Tibial artery (tissue), 4 donors: Measurements from ENCODE around the gene ZNF830.

Experiments
- DNase-seq, 2 donors: peaks; one replicate each; pipeline ENCODE4 v3.0.0-alpha.2; 2019
- H3K27ac ChIP-seq, 2 donors: fragments of 200-600 bp; sonication (generic) in 1 of 2; 1 replicate in 1 of 2; 2 replicates in 1 of 2; pipeline ENCODE4 v1.5.1; 2018 to 2019; ENCODE audit warnings: mild to moderate bottlenecking in 1 of 2
- H3K27me3 ChIP-seq, 2 donors: fragments of 200-600 bp; sonication (generic) in 1 of 2; one replicate each; pipeline versions ENCODE4 v1.5.1 to v1.6.0; 2016 to 2019
- H3K36me3 ChIP-seq, 3 donors: fragments of 200-600 bp; sonication (generic) in 2 of 3; one replicate each; pipeline ENCODE4 v1.5.1; 2016 to 2019; ENCODE audit warnings: mild to moderate bottlenecking in 2 of 3
- H3K4me1 ChIP-seq, 4 donors: fragments of 200-600 bp; sonication (generic) in 2 of 4; 1 replicate in 3 of 4; 2 replicates in 1 of 4; pipeline ENCODE4 v1.5.1; 2016 to 2019
- H3K4me3 ChIP-seq, 2 donors: fragments of 200-600 bp; sonication (generic) in 1 of 2; 1 replicate in 1 of 2; 2 replicates in 1 of 2; pipeline ENCODE4 v1.5.1; 2018 to 2019; ENCODE audit warnings: mild to moderate bottlenecking in 2 of 2
- H3K9me3 ChIP-seq, 3 donors: fragments of 200-600 bp; sonication (generic) in 1 of 3; one replicate each; pipeline ENCODE4 v1.5.1; 2016 to 2019
- intact Hi-C: fragments of 100-400 bp; cut with DNase I; formaldehyde crosslinking; loops from one replicate; pipeline ENCODE4 v1.15.0; 2023; ENCODE audit warnings: low total_unique reads
- TF ChIP-seq, protein P1 (sequence below), 2 experiments: fragments of 200-600 bp in 1 of 2; fragments of 450-650 bp in 1 of 2; IDR thresholded peaks; one replicate each; pipeline ENCODE4 v1.5.1; 2017 to 2019; ENCODE audit warnings: antibody characterized with exemption in 2 of 2, mild to moderate bottlenecking in 1 of 2, moderate library complexity in 1 of 2

The ZNF830 gene

DNA sequence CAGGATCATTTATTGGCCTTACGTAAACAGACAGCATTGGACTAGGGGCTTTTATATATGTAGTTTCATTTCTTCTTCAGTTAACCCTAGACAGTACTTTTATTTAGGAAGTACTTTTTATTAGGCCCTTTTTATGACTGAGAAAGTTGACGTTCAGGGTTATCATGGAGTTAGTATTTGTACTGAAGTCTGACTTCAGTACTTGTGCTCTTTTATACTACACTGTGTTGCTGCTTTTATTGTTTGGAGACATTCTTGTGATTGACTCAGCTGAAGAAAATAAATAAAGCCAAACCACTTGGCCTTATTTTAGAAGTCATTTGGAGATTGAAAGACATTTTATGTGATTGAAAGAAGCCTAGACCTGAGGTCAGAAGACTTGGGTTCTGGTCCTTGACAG is 25.9 kb downstream of the ZNF830 start:
- Histone ChIP-seq H3K4me3 (no peak overlapping the region), H3K9me3 (no peaks in the 10 kb centered on the region), H3K4me1 (peaks cover 0 to 14% (median 5%) of the 10 kb centered on the region in 4 donors), H3K36me3 (peaks cover 47 to 75% (median 52%) of the 10 kb centered on the region in 3 donors), H3K27ac (no peak overlapping the region), H3K27me3 (no peaks in the 10 kb centered on the region)
- intact Hi-C loops: loop anchor here (10.0 kb wide), 2 partner anchors 128 to 1608 kb away; partner anchors contain the start of genes DHRS11 and RAD51D
- TF ChIP-seq, protein P1, sequence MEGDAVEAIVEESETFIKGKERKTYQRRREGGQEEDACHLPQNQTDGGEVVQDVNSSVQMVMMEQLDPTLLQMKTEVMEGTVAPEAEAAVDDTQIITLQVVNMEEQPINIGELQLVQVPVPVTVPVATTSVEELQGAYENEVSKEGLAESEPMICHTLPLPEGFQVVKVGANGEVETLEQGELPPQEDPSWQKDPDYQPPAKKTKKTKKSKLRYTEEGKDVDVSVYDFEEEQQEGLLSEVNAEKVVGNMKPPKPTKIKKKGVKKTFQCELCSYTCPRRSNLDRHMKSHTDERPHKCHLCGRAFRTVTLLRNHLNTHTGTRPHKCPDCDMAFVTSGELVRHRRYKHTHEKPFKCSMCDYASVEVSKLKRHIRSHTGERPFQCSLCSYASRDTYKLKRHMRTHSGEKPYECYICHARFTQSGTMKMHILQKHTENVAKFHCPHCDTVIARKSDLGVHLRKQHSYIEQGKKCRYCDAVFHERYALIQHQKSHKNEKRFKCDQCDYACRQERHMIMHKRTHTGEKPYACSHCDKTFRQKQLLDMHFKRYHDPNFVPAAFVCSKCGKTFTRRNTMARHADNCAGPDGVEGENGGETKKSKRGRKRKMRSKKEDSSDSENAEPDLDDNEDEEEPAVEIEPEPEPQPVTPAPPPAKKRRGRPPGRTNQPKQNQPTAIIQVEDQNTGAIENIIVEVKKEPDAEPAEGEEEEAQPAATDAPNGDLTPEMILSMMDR (IDR thresholded peaks at IDR 0.05): no peak
- DNase-seq: no peak

DNA sequence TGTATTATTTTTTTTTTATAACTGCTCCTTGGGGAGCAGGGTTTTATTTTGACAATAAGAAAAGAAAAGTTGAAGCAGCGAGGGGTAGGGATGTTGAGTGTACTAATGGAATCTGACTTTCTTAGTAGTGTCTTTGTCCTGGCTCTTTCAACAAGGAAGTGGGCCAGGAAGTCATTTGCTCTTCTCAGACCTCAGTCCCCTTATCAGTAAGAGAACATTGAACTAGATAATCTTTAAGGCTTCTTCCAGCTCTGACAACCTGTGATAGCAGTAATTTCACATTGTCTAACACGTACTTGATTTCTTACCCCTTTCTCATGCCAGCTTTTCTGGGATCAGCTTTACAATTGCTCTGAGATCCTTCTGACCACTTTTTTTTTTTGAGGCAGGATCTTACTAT is 27.3 kb downstream of the ZNF830 start:
- Histone ChIP-seq H3K4me1 (peaks cover 0 to 2% (median under 1%) of the 10 kb centered on the region in 4 donors), H3K27ac (no peak overlapping the region), H3K9me3 (no peaks in the 10 kb centered on the region), H3K27me3 (no peaks in the 10 kb centered on the region), H3K4me3 (no peak overlapping the region), H3K36me3 (peaks cover 57 to 82% (median 64%) of the 10 kb centered on the region in 3 donors)
- DNase-seq: no peak
- intact Hi-C loops: loop anchor here (10.0 kb wide), 2 partner anchors 126 to 1606 kb away; partner anchors contain the start of genes DHRS11 and RAD51D
- TF ChIP-seq, protein P1 (IDR thresholded peaks at IDR 0.05): no peak

DNA sequence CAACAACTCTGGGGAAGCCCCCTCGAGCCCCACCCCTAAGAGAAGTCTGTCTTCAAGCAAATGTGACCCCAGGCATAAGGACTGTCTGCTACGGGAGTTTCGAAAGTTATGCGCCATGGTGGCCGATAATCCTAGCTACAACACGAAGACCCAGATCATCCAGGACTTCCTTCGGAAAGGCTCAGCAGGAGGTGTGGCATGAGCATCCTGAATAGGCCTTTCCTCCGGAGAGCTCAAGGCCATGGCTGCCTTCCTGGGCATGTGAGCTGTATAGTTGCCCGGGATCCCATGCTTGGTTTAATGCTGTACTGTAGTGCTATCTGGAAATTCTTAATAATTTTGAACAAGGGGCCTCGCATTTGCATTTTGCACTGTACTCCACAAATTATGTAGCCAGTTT is 28.1 kb downstream of the ZNF830 start:
- peaks cover 62 to 88% (median 72%) of the 10 kb centered on the region in 3 donors for H3K36me3 ChIP-seq
- H3K27ac ChIP-seq: no peak overlapping the region
- no peaks in the 10 kb centered on the region for H3K9me3 ChIP-seq
- intact Hi-C loops: loop anchor here (10.0 kb wide), 2 partner anchors 125 to 1605 kb away; partner anchors contain the start of genes DHRS11 and RAD51D
- no peak overlapping the region for H3K4me3 ChIP-seq
- H3K27me3 ChIP-seq: no peaks in the 10 kb centered on the region
- H3K4me1 ChIP-seq: no peaks in the 10 kb centered on the region
- DNase-seq: no peak
- TF ChIP-seq, protein P1 (IDR thresholded peaks at IDR 0.05): no peak

DNA sequence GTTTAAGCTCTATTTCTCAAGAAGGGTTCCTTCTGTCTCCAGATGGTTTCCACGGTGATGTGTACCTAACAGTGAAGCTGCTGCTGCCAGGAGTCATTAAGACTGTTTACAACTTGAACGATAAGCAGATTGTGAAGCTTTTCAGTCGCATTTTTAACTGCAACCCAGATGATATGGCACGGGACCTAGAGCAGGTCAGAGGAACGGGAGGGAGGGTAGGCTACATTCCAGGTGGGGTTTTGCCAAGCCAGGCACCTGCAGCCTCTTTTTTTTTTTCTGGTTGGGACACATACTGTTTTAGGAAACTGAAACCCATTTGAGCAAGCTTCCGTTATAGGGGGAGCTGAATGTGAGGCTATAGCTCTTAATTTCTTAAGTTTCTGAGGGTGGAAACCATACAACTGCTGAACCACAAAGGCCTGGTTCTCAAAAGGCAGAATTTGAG is 29.6 kb downstream of the ZNF830 start:
- no peak for DNase-seq
- TF ChIP-seq, protein P1 (IDR thresholded peaks at IDR 0.05): no peak
- intact Hi-C loops: no loop called here
- Histone ChIP-seq H3K27me3 (no peaks in the 10 kb centered on the region), H3K36me3 (peaks cover 65 to 90% (median 82%) of the 10 kb centered on the region in 3 donors), H3K27ac (no peak overlapping the region), H3K4me3 (no peak overlapping the region), H3K4me1 (no peaks in the 10 kb centered on the region), H3K9me3 (no peaks in the 10 kb centered on the region)

DNA sequence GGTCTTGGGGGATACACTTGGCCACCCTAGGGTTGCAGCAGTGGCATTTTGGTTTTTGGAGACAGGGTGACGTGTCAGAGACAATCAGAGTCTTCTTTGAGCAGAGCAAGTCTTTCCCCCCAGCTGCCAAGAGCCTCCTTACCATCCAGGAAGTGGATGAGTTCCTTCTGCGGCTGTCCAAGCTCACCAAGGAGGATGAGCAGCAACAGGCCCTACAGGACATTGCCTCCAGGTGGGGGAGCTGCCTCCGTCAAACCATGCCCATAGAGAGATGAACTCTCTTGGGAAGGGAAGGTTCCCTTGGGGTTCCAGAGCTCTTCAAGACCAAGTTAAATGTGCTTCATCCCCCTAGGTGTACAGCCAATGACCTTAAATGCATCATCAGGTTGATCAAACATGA is 30.3 kb downstream of the ZNF830 start:
- TF ChIP-seq, protein P1 (IDR thresholded peaks at IDR 0.05): no peak
- peaks cover 0 to 1% (median 0%) of the 10 kb centered on the region in 4 donors for H3K4me1 ChIP-seq
- intact Hi-C loops: no loop called here
- no peak for DNase-seq
- H3K4me3 ChIP-seq: no peak overlapping the region
- peaks cover 58 to 90% (median 82%) of the 10 kb centered on the region in 3 donors for H3K36me3 ChIP-seq
- no peaks in the 10 kb centered on the region for H3K9me3 ChIP-seq
- H3K27me3 ChIP-seq: no peaks in the 10 kb centered on the region
- no peak overlapping the region for H3K27ac ChIP-seq
